PFSK-1 (cell line): ENCODE data around the gene CD5L.

ENCODE experiments used
- FOXP2 ChIP-seq: optimal IDR thresholded peaks from 2 replicates; pipeline ENCODE3; 2011; ENCODE audit warnings: borderline replicate concordance, control low read depth, inconsistent platforms; ENCODE audit not compliant: insufficient read depth; ENCODE audit errors: extremely low read length, extremely low read depth
- POLR2AphosphoS5 ChIP-seq: IDR thresholded peaks from 2 replicates; pipeline ENCODE4 v1.6.1; 2012; ENCODE audit warnings: low read depth, mild to moderate bottlenecking, control low read depth, low read length, moderate library complexity
- REST ChIP-seq, 2 experiments: IDR thresholded peaks; 2 replicates each; pipeline versions ENCODE4 v1.6.1 to v1.8.0; 2011 to 2012; ENCODE audit warnings: low read depth in 2 of 2, low read length in 2 of 2, control low read depth in 1 of 2, inconsistent platforms in 1 of 2, mild to moderate bottlenecking in 1 of 2, moderate library complexity in 1 of 2; ENCODE audit not compliant: insufficient read depth in 1 of 2
- SIN3A ChIP-seq: IDR thresholded peaks from 2 replicates; pipeline ENCODE4 v1.6.1; 2012; ENCODE audit warnings: mild to moderate bottlenecking, low read length, moderate library complexity, borderline replicate concordance; ENCODE audit not compliant: insufficient read depth
- TAF1 ChIP-seq: IDR thresholded peaks from 2 replicates; pipeline ENCODE4 v1.6.1; 2012; ENCODE audit warnings: low read length, control low read depth, borderline replicate concordance; ENCODE audit not compliant: insufficient read depth

Gene CD5L

GRCh38 chr1:157838966-157839365 is 2.6 kb downstream of the CD5L start:
- TF ChIP-seq FOXP2 (no peak), REST (IDR thresholded peaks at IDR 0.05; ENCODE audit: insufficient read depth in 1 of 2, low read depth in 2 of 2, low read length in 2 of 2) (no peak), POLR2AphosphoS5 (no peak), SIN3A (no peak), TAF1 (no peak)

GRCh38 chr1:157834430-157834829 is 7.2 kb downstream of the CD5L start:
- TF ChIP-seq POLR2AphosphoS5 (no peak), SIN3A (no peak), REST (IDR thresholded peaks at IDR 0.05; ENCODE audit: insufficient read depth in 1 of 2, low read depth in 2 of 2, low read length in 2 of 2) (no peak), TAF1 (no peak), FOXP2 (no peak)

GRCh38 chr1:157833145-157833544 is 8.5 kb downstream of the CD5L start:
- TF ChIP-seq FOXP2 (no peak), SIN3A (no peak), POLR2AphosphoS5 (no peak), TAF1 (no peak)

GRCh38 chr1:157831968-157832626 is 9.5 kb downstream of the CD5L start:
- no peak for TF ChIP-seq REST (IDR thresholded peaks at IDR 0.05; ENCODE audit: insufficient read depth in 1 of 2, low read depth in 2 of 2, low read length in 2 of 2)
- TF ChIP-seq TAF1 = no peak
- no peak for TF ChIP-seq POLR2AphosphoS5
- no peak for TF ChIP-seq FOXP2
- no peak for TF ChIP-seq SIN3A

- TF ChIP-seq POLR2AphosphoS5 (no peak), SIN3A (no peak), REST (IDR thresholded peaks at IDR 0.05; ENCODE audit: insufficient read depth in 1 of 2, low read depth in 2 of 2, low read length in 2 of 2) (no peak), TAF1 (no peak)
Measured at GRCh38 chr1:157830887-157831286, 10.7 kb downstream of the CD5L start.
